ENCODE data around the gene SCD5. TPM values are rescaled to one million over a fixed set of nuclear protein-coding genes. Genes with fewer than 3 reads are reported as not detected.

The SCD5 gene
- total and polyA plus RNA-seq, 2 donors (not counting 3 experiments of a cell fraction or from before 2014, with no cell fraction given): 38.4 to 38.5 TPM

GRCh38 chr4:82589756-82590155 lies 208.8 kb downstream of the SCD5 start:
- Histone ChIP-seq H3K27ac (ENCODE audit: insufficient read depth, low read depth, low read length) (no peak overlapping the region), H3K4me3 (replicated peaks in 1 of 3; ENCODE audit: insufficient read depth in 1 of 3, low read depth in 1 of 3, low read length in 3 of 3) (no peak overlapping the region), H3K36me3 (ENCODE audit: control insufficient read depth in 2 of 2, extremely low read depth in 1 of 2, insufficient read depth in 2 of 2, low read length in 2 of 2) (no peaks in the 10 kb centered on the region), H3K27me3 (ENCODE audit: control insufficient read depth in 2 of 2, insufficient read depth in 2 of 2, low read length in 2 of 2) (peaks cover 16 to 20% of the 10 kb centered on the region in 2 experiments), H3K9me1 (replicated peaks; ENCODE audit: control insufficient read depth, extremely low read depth, insufficient read depth, low read length) (no peaks in the 10 kb centered on the region), H3K9ac (replicated peaks; ENCODE audit: extremely low read depth, insufficient read depth, low read length) (no peak overlapping the region), H3K4me2 (ENCODE audit: insufficient read depth, low read length) (no peak overlapping the region), H3K9me3 (replicated peaks; ENCODE audit: control insufficient read depth, insufficient read depth, low read length) (no peaks in the 10 kb centered on the region), H2AFZ (ENCODE audit: low read depth, low read length) (no peak overlapping the region), H3K79me2 (ENCODE audit: control insufficient read depth, insufficient read depth, low read length) (no peaks in the 10 kb centered on the region), H3K4me1 (ENCODE audit: control insufficient read depth, extremely low read depth, insufficient read depth, low read length) (no peaks in the 10 kb centered on the region), H4K20me1 (replicated peaks; ENCODE audit: control insufficient read depth, extremely low read depth, insufficient read depth, low read length) (no peaks in the 10 kb centered on the region)
- ChIA-PET CTCF (interaction anchor here (2.0 to 4.2 kb wide), 2 partner anchors 149 kb away, joined by 7 to 17 read pairs; no protein-coding TSS in a partner anchor), POLR2A (no interaction called here)
- FAIRE-seq (no peak), DNase-seq (ENCODE audit: low read depth, low spot score) (no peak)
- dilution Hi-C loops (cut with MboI; ENCODE audit: extremely low pct_ligation_motif_present, low sequenced_read_pairs) (no loop called here), intact Hi-C loops (cut with micrococcal nuclease) (no loop called here)
- BruUV-seq (replicated peaks): no TSS peak
- TF ChIP-seq MAX (IDR thresholded peaks at IDR 0.05; ENCODE audit: insufficient read depth, insufficient read length): no peak
- no peak for TF ChIP-seq GATA2 (IDR thresholded peaks at IDR 0.05; ENCODE audit: insufficient read depth, insufficient read length, low read depth, low read length)
- TF ChIP-seq CTCF (IDR thresholded peaks at IDR 0.05; ENCODE audit: extremely low read depth in 1 of 2, insufficient read depth in 1 of 2, low read depth in 1 of 2, low read length in 2 of 2): no peak
- no peak for TF ChIP-seq JUN (IDR thresholded peaks at IDR 0.05; ENCODE audit: borderline replicate concordance, insufficient read depth, insufficient read length, low read depth)
- no peak for TF ChIP-seq POLR2AphosphoS5 (IDR thresholded peaks at IDR 0.05; ENCODE audit: insufficient read depth, low read depth, low read length)
- TF ChIP-seq FOS (IDR thresholded peaks at IDR 0.05; ENCODE audit: borderline replicate concordance, insufficient read depth, low read length): no peak
- TF ChIP-seq MYC (IDR thresholded peaks at IDR 0.05; ENCODE audit: low read depth, low read length): no peak
- no peak for TF ChIP-seq POLR2A (IDR thresholded peaks at IDR 0.05; ENCODE audit: low read depth, low read length)
- no peak for TF ChIP-seq EZH2 (IDR thresholded peaks at IDR 0.05; ENCODE audit: borderline replicate concordance, low read depth, low read length, severe bottlenecking)

All from endothelial cell of umbilical vein (primary cell).